ENCODE measurements around the gene KCNH3.

DNA sequence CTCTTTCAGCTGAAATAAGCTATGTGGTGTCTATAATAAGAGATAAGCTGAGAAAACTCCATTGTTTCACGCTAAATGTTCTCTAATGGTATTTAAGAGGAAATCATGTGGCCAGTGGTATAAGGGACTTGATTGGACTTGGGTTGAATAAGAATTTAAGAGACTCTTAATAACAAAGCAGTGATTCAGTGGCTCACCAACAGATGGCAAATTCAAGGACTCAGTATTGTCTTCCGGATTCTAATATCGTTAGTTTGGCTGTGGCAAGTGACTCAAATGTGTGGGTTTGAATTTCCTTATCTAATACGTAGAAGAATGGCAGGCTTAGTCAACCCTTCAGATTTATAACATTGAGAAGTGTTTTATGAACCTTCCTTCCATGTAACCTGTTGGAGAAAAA lies 49.1 kb upstream of the KCNH3 start:
- no peak for TF ChIP-seq POLR2AphosphoS5 (IDR thresholded peaks at IDR 0.05; ENCODE audit: low read depth, low read length)
- no peak for TF ChIP-seq POLR2A (IDR thresholded peaks at IDR 0.05; ENCODE audit: low read depth, low read length)
